IMR-90 (cell line): ENCODE data around the gene TSPAN14.

ENCODE experiments used
- CEBPB ChIP-seq: IDR thresholded peaks from 2 replicates; pipeline ENCODE4 v1.6.1; 2012; ENCODE audit warnings: low read depth, low read length, improper control_type of control experiment
- CHD1 ChIP-seq: IDR thresholded peaks from 2 replicates; pipeline ENCODE4 v1.6.1; 2012; ENCODE audit warnings: low read depth, low read length, improper control_type of control experiment
- CTCF ChIP-seq: conservative IDR thresholded peaks from 2 replicates; pipeline ENCODE4 v1.5.1; 2012; ENCODE audit warnings: mild to moderate bottlenecking, low read depth, low read length, improper control_type of control experiment
- MAFK ChIP-seq: IDR thresholded peaks from 2 replicates; pipeline ENCODE4 v1.6.1; 2012; ENCODE audit warnings: low read depth, low read length, improper control_type of control experiment
- MAZ ChIP-seq: IDR thresholded peaks from 2 replicates; pipeline ENCODE4 v1.6.1; 2012; ENCODE audit warnings: low read depth, mild to moderate bottlenecking, low read length, improper control_type of control experiment, moderate library complexity, borderline replicate concordance
- MXI1 ChIP-seq: IDR thresholded peaks from 2 replicates; pipeline ENCODE4 v1.6.1; 2012; ENCODE audit warnings: low read depth, mild to moderate bottlenecking, low read length, moderate library complexity, borderline replicate concordance
- NFE2L2 ChIP-seq: fragments of 150-350 bp; IDR thresholded peaks from 2 replicates; pipeline ENCODE4 v1.6.1; 2016; ENCODE audit warnings: low read depth, mild to moderate bottlenecking, low read length
- POLR2A ChIP-seq: IDR thresholded peaks from 2 replicates; pipeline ENCODE4 v1.6.1; 2012; ENCODE audit warnings: mild to moderate bottlenecking, low read depth, low read length
- RAD21 ChIP-seq: IDR thresholded peaks from 2 replicates; pipeline ENCODE4 v1.6.1; 2012; ENCODE audit warnings: low read length, improper control_type of control experiment
- RCOR1 ChIP-seq: IDR thresholded peaks from 2 replicates; pipeline ENCODE4 v1.6.1; 2012; ENCODE audit warnings: mild to moderate bottlenecking, low read length, improper control_type of control experiment; ENCODE audit not compliant: insufficient replicate concordance
- RFX5 ChIP-seq: IDR thresholded peaks from 2 replicates; pipeline ENCODE4 v1.8.0; 2012; ENCODE audit warnings: low read depth, mild to moderate bottlenecking, low read length, moderate library complexity
- SMC3 ChIP-seq: fragments of 150-350 bp; IDR thresholded peaks from 2 replicates; pipeline ENCODE4 v1.6.1; 2016; ENCODE audit warnings: low read depth, mild to moderate bottlenecking, antibody characterized with exemption, low read length, moderate library complexity
- USF2 ChIP-seq: fragments of 150-350 bp; IDR thresholded peaks from 2 replicates; pipeline ENCODE4 v1.6.1; 2017; ENCODE audit warnings: mild to moderate bottlenecking, antibody characterized with exemption, low read length, low read depth

- TF ChIP-seq RCOR1 = no peak
- no peak for TF ChIP-seq CTCF
- no peak for TF ChIP-seq POLR2A
- TF ChIP-seq CEBPB = no peak
- peak; percentile 34; the same call in 1 of the 2 replicates for TF ChIP-seq RFX5
- no peak for TF ChIP-seq MAFK
- TF ChIP-seq RAD21 = no peak
- no peak for TF ChIP-seq CHD1
- TF ChIP-seq MAZ = no peak
- TF ChIP-seq USF2 = no peak
- TF ChIP-seq MXI1 = no peak
- TF ChIP-seq SMC3 = no peak
- no peak for TF ChIP-seq NFE2L2
Measured at GRCh38 chr10:80413271-80413996, 40.7 kb upstream of the TSPAN14 start.
